Measurements from ENCODE around the gene DCHS2.

DNA sequence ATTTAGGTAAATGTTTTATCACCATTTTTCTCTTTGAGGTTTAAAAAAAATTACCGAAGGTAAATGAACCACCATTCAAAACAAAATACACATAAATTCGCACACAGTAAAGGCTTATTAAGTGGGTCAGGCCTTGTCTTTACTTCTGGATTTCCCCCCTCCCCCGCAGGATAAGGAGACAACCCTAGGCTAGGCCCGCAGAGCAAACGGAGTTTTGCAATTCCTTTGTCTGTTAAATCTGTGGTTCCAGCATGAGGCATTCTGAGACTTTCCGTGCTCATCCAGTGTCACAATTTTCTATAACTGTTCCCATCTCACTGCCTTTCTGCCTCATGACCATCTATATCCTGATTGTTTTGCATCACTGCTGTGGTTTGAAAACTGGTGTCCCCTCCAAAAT lies 307.4 kb downstream of the DCHS2 start:
- TF ChIP-seq SUZ12 (IDR thresholded peaks at IDR 0.05; ENCODE audit: extremely low read depth, insufficient read depth, insufficient read length), result no peak
- TF ChIP-seq ZNF274 (IDR thresholded peaks at IDR 0.05; ENCODE audit: low read depth, low read length), result no peak
- TF ChIP-seq YY1 (IDR thresholded peaks at IDR 0.05; ENCODE audit: insufficient read depth, insufficient read length), result no peak

Measured in NT2/D1 (cell line).